ENCODE data around the gene SMCO4. TPM values are rescaled to one million over a fixed set of nuclear protein-coding genes. Genes with fewer than 3 reads are reported as not detected.

The SMCO4 gene
- total and polyA plus RNA-seq, 2 experiments from 2014 or later = 42.2 to 49.0 TPM

GRCh38 chr11:93540896-93541553 lies 2.2 kb downstream of the SMCO4 start:
- Histone ChIP-seq H3K4me1 (ENCODE audit: insufficient read depth) (peaks cover 53% of the 10 kb centered on the region), H3K27me3 (ENCODE audit: insufficient read depth) (no peaks in the 10 kb centered on the region), H3K9me2 (ENCODE audit: insufficient read depth) (no peaks in the 10 kb centered on the region), H3K4me3 (no peak overlapping the region), H4K20me1 (replicated peaks; ENCODE audit: insufficient read depth) (no peaks in the 10 kb centered on the region), H3K4me2 (peak overlapping the region; percentile 95; the same call in 1 of the 2 replicates), H3F3A (replicated peaks; ENCODE audit: low read depth) (no peaks in the 10 kb centered on the region), H3K79me2 (replicated peaks; ENCODE audit: insufficient read depth) (peaks cover 63% of the 10 kb centered on the region), H3K27ac (ENCODE audit: low read depth) (no peak overlapping the region), H2AFZ (no peak overlapping the region), H3K36me3 (ENCODE audit: insufficient read depth) (no peaks in the 10 kb centered on the region)
- Mint-ChIP-seq H3K4me1 (peaks cover 73% of the 10 kb centered on the region), H3K9me3 (no peaks in the 10 kb centered on the region), H3K36me3 (ENCODE audit: low read depth) (no peaks in the 10 kb centered on the region; the same call in 2 of the 3 replicates), H3K27ac (no peak overlapping the region), H3K27me3 (ENCODE audit: insufficient read depth, low read depth, poor library complexity) (peaks cover 7% of the 10 kb centered on the region), H3K4me3 (no peak overlapping the region; the same call in 2 of the 3 replicates)
- no peak for ATAC-seq
- no peak for DNase-seq (ENCODE audit: low spot score)
- TF ChIP-seq ZNF114 (CRISPR knock-in tag; IDR thresholded peaks at IDR 0.05) (no peak), CREB1 (CRISPR knock-in tag; IDR thresholded peaks at IDR 0.05; ENCODE audit: low read depth) (no peak), POLR2AphosphoS5 (IDR thresholded peaks at IDR 0.05; ENCODE audit: low read depth) (no peak), NANOG (IDR thresholded peaks at IDR 0.05; ENCODE audit: borderline replicate concordance) (no peak), CTCF (conservative IDR thresholded peaks at IDR 0.05; ENCODE audit: low read depth in 2 of 2) (no peak), JUNB (IDR thresholded peaks at IDR 0.05; ENCODE audit: unreplicated experiment) (no peak), EZH2phosphoT487 (IDR thresholded peaks at IDR 0.05; ENCODE audit: unreplicated experiment) (no peak), EZH2 (IDR thresholded peaks at IDR 0.05; ENCODE audit: low read depth, unreplicated experiment) (no peak), ZNF462 (CRISPR knock-in tag; IDR thresholded peaks at IDR 0.05) (no peak), ETS1 (IDR thresholded peaks at IDR 0.05) (no peak), STAT1 (IDR thresholded peaks at IDR 0.05; ENCODE audit: unreplicated experiment) (no peak), ZNF331 (CRISPR knock-in tag; IDR thresholded peaks at IDR 0.05; ENCODE audit: low read depth) (no peak)
- TF ChIP-seq, protein P1, sequence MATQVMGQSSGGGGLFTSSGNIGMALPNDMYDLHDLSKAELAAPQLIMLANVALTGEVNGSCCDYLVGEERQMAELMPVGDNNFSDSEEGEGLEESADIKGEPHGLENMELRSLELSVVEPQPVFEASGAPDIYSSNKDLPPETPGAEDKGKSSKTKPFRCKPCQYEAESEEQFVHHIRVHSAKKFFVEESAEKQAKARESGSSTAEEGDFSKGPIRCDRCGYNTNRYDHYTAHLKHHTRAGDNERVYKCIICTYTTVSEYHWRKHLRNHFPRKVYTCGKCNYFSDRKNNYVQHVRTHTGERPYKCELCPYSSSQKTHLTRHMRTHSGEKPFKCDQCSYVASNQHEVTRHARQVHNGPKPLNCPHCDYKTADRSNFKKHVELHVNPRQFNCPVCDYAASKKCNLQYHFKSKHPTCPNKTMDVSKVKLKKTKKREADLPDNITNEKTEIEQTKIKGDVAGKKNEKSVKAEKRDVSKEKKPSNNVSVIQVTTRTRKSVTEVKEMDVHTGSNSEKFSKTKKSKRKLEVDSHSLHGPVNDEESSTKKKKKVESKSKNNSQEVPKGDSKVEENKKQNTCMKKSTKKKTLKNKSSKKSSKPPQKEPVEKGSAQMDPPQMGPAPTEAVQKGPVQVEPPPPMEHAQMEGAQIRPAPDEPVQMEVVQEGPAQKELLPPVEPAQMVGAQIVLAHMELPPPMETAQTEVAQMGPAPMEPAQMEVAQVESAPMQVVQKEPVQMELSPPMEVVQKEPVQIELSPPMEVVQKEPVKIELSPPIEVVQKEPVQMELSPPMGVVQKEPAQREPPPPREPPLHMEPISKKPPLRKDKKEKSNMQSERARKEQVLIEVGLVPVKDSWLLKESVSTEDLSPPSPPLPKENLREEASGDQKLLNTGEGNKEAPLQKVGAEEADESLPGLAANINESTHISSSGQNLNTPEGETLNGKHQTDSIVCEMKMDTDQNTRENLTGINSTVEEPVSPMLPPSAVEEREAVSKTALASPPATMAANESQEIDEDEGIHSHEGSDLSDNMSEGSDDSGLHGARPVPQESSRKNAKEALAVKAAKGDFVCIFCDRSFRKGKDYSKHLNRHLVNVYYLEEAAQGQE (IDR thresholded peaks at IDR 0.05; ENCODE audit: unreplicated experiment) = no peak

All from GM23338 (cell line).